HG02884 (cell line): ENCODE data around the gene ANKRD29.

Experiments used
- ATAC-seq: cut with Tn5 transposase; IDR thresholded peaks from one replicate; pipeline ENCODE4 v1.9.1; 2021; ENCODE audit warnings: mild to moderate bottlenecking, moderate library complexity; ENCODE audit not compliant: unreplicated experiment

Gene ANKRD29

DNA sequence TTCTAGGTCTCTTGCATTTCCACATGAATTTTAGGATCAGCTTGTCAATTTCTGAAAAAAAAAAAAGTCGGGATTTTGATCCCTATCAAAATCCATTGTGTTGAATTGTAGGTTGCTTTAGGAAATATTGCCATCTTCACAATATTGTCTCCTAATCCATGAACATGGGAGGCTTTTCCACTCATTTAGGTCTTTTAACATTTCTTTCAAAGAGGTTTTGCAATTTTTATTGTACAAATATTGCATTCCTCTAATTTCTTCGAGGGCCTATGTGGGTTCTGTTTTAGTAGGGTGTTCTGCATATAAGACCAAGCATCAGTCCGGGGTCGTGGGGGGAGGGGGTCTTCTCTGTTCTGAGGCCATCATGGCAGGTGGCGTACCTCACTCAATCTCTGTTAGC lies 25.8 kb upstream of the ANKRD29 start:
- ATAC-seq = no peak

DNA sequence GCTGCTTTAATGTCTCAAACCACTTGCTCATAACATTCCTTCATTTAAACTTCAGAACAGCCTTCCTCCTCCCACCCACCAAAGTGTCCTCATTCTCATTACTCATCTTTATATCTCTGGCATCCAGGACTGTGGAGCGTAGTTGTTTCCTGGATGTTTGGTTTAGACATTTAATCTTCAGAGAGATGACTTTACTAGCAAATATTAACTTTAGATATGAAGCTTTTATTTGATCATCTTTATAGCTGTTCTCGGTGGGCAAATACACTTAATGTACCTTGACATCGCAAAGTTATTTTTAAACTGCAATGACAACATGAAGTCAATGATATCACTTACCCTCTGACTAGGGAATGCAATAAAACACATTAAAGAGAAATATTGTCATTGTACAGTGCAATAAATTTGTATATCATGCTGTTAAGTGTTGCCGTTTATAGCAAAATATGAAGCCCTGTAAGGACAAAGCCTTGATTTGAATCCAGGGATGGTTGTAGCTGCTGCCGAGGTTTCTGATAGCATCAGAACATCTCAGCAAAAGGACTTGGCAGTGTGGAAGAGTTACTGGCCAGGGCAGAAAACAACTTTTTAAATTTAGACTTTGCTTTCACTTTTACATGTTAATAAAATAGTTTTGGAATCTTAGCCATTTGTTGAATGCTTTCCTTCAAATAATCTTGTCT lies 21.9 kb upstream of the ANKRD29 start:
- ATAC-seq = no peak

DNA sequence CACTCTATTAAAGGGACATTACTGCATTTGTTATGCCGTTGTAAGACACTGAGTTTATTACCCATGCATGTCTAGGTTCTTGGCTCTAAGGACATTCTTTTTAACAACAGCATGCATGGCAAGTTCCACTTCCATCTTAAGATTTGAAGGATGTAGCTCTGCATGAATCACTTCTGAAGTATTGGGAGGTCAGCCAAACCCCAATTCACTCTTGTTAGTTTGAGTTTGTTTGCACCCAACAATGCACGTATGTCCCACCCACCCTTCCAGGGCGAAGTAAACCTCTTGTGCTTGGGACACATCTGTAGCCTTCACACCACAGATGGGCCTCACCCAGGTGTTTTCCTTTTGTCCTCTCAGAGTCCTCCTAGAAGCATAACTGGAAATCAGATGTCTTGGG lies 21.0 kb upstream of the ANKRD29 start:
- no peak for ATAC-seq

DNA sequence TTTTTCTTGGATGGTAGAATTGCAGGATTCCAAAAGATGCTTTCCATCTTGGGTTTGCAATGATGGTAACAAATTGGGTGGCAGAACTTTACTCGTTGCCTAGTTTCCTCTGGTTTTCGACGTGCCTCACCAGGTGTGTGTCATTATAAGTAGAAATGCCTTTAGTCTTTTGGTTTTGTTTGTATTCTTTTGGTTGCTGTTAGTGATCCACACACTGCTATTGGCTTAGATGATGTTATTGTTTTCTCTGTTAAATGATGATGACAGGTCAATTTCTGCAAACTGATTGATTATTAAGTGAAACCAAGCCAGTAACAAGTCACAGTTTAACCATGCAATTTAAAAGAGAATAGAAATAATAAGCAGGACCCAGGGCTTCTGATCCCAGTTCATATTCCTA lies 20.4 kb upstream of the ANKRD29 start:
- no peak for ATAC-seq

DNA sequence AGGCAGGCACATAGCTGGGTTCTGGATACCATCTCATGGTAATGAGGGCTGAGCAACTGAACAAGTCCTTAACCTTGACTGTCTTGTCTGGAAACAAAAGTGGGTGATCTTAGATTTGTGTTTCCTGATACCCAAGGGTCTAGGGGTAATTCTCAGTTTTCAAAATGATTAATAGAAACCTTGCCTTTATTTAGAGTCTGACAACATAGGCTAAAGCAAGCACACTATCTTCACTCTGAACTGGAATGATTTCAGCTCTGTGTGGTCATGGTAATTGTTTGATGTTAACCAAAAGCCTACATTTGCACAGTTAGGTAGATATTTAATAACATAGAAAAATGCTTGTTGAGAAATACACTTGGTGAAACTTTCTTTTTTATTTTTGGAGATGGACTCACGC lies 19.8 kb upstream of the ANKRD29 start:
- no peak for ATAC-seq

DNA sequence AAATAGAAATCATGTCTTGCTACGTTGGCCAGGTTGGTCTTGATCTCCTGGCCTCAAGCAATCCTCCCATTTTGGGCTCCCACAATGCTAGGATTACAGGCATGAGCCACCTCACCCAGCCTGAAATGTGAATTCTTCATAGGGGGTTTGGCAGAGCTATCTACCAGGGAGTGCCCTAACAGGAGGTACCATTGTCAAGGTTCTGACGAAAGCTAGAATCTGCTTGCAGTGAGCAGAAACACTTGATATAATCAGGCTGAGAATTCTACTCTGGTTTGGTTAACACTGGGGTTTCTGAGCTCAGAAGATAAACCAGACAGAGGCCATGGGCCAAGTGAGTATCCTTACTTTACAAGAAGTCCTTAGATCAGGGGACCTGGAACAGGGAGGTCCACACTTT lies 19.3 kb upstream of the ANKRD29 start:
- no peak for ATAC-seq

DNA sequence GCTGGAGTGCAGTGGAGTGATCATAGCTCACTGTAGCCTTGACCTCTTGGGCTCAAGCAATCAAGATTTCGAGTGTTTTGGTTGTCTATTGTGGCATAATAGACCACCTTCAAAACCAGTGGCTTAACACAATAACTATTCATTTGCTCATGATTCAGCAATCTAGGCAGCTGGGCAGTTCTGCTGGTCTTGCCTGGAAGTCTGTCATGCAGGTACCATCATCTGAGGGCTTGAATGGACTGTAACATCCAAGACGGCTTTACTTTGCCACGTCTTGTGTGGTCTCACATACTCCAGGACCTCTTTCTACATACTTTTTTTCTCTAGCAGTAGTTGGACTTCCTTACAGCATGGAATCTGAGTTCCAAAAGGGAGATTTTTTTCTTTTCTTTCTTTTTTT lies 13.2 kb upstream of the ANKRD29 start:
- ATAC-seq = no peak

DNA sequence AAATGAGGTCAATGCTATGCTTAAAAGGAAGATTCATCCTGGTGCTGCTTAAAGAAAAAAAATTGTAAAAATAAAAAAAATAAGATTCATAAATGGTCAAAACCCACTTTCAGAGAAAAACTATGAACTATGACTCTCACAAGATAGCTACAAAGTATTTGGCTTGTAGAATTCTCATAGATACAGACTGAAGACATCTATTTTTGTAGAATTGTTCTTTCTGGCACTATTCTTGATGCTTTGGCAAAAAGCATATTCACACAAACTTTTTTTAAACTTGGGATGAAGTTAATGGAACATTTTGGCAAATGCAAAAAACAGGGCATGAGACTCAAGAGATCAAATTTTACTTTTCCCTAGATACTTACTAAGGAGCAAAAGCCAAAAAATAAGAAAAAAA lies 12.5 kb upstream of the ANKRD29 start:
- no peak for ATAC-seq

DNA sequence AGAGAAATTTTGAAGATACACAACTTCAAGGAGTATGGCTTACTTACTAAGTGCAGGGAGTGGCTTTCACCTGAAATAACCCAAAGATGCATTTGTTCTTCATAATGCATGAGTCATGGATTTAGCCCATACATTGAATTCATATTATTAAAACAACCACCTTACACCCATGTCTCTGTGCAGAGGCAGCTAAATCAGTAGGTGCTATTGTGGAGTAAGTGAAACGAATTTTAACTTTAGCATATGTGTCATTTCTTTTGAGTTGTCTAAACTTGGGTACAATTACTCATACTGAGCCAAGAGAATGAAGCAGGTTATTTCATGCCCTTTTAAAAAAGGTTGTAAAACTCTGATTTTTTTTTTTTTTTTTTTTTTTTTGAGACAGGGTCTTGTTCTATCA lies 11.0 kb upstream of the ANKRD29 start:
- ATAC-seq = no peak

DNA sequence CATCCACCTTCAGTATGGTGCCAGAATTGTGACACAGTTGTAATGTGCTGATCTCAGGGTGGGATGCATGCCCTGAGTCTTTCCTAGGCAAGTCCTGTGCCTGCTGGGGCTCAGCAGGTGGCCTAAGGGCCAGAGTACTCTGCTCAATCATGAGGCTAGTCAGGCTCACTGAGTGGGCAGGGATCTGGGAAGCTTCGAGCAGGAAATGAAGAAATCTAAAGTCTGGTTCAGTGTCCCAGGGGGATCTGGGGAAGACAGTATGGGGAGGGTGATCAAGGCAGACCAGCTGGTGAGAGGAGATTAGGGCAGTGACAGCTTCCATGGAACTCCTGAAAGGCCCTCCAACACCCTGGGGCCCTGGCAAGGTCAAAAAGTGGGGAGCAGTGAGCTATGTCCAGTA lies 8.9 kb upstream of the ANKRD29 start:
- no peak for ATAC-seq

DNA sequence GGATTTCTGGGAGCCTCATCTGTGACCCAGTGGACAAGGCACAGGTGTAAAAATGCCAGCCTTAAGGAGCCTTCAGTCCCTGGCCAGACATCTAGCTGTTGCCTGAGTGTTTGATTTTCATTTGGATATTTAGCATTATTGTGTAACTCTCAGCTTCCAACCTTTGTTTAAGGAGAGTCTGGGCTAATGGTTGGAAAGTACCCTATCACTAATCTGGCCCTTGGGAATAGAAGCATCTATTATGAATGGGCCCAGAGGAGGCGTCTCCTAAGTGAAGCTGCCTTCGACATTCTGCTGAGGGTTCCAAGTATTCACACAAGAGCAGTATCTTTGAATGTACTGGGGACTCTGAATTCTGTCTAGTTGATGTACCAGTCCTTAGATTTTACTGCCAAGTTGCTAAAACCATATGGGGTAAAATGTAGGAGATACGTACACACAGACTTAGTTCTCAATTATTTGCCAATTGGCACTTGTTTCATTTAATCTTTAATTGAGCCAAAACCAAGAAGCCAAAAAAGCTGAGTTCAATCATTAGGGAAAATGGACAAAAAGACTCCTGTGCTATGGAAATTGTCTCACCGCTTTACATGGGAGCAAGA lies 7.2 kb upstream of the ANKRD29 start:
- no peak for ATAC-seq

DNA sequence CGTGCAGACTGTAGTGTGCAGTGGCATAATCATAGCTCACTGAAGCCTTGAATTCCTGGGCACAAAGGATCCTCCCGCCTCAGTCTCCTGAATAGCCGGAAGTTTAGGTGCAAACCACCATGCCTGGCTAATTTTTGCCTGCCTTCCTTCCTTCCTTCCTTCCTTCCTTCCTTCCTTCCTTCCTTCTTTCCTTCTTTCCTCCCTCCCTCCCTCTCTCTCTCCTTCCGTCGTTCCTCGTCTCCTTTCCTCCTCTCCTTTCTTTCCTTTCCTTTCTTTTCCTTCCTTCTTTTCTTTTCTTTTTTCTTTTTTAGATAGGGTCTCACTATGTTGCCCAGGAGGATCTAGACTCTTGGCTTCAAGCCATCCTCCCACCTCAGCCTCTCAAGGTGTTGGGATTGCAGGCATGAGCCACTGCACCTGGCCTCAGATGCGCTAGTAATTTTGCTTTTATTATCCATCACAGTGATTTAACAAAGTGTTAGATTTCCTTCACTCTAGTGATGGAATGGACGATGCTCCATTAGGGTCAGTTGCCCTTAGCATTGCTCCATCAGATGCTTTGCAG lies 6.6 kb upstream of the ANKRD29 start:
- no peak for ATAC-seq

DNA sequence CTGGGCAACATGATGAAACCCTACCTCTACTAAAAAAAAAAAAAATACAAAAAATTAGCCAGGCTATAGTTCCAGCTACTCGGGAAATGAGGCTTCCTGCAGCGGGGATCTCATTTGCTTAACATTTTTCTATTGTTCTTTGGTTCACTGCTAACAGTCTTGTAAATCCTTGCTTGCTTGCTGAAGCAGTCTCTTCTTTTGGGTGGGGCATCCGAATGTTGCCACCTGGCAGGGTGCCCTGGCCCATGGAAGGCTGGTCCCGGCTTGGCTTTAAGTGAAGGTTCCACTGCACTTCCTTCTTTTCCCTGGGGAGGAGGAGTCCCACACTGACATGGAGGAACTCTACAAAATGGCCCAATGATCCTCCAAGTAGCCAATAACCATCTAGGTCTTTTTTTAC lies 6.0 kb upstream of the ANKRD29 start:
- ATAC-seq = no peak

DNA sequence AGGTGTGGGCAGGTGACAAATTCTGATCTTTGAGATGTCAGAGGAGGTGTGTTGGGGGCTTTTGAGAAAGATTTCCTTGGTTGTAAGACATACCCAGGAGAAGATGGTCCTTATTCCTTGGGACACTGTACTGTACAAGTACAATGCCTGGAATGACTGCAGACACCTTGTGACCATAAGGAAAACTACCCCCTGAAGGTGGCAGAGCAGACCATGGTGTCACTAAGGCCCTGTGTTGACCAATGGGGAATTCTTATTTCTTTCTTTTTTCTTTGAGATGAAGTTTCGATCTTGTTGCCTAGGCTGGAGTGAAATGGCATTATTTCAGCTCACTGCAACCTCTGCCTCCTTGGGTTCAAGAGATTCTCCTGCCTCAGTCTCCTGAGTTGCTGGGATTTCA lies 4.4 kb upstream of the ANKRD29 start:
- ATAC-seq = no peak

DNA sequence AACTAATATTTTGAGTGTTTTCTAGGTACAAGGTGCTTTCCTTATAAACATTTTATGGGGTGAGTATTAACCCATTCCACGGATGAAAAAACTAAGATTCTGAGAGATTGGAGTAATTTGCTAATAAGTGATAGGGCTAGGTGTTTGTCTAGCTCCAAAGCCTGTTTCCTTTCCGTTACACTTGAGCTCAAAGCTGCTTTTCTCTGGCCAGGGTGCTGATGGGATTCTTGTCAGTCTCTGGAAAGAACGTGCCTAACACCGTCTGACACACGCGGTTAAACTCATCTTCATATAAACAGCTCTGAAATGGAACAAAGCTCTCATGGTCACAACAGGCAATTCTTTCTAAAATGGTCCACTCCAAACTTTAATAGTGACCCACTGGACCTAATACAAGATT lies 2.0 kb upstream of the ANKRD29 start:
- ATAC-seq = no peak

DNA sequence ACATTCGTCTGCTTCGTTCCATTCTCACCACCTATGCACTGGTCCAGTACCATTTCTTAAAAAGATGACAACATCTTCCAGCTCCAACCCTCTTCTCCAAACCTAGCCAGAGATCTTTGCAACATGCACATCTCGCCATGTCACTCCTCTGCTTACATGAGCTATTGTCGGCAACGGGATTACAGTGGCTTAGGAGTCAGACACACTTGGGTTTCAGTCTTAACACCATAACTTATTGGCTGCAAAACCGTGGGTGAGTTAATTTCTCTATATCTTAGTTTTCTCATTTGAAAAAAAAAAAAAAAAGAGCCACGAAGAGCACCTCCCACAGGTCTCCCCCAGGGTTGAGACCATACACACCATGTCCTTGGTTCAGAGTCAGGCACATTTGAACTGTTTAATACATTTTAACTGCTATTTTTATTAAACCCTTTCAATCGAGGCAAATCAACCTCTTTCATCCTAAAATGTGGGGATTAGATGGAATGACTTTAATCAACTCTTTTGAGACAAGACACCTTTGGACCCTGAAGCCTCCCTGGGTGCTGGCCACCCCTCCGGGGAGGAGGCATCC lies 889 bp downstream of the ANKRD29 start:
- ATAC-seq = no peak

DNA sequence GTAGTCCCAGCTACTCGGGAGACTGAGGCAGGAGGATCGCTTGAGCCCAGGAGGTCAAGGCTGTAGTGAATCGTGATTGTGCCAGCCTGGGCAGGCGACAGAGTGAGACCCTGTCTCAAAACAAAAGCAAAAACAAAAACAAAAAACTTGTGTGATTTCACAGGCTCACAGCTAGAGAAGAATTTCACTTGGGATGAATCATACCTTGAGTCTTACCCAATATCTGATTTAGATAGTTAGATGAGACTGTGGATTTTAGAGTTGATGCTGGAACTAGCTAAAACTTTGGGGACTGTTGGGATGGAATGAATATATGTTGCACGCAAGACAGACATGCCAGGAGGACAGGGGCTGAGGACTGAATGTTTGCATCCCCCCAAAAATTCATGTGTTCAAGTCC lies 4.4 kb downstream of the ANKRD29 start:
- no peak for ATAC-seq

DNA sequence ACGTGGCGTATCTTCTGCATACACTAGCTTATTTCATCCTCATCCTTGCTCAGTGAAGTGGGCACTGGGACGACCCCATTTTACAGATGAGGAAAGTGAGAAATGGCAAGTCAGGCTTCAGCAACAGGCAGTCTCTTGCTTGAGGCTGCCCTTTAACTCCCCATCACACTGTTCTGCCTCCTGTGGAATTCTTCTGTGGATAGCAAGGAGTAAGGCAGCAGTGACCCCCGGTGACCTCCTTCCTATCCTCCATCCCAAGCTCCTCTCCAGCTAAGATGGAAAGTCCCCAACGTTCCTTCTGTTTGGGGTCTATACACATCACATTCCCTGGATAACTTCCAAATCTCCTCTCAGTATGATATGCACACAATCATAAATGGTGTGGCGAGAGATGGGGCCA lies 10.5 kb downstream of the ANKRD29 start:
- ATAC-seq = no peak

DNA sequence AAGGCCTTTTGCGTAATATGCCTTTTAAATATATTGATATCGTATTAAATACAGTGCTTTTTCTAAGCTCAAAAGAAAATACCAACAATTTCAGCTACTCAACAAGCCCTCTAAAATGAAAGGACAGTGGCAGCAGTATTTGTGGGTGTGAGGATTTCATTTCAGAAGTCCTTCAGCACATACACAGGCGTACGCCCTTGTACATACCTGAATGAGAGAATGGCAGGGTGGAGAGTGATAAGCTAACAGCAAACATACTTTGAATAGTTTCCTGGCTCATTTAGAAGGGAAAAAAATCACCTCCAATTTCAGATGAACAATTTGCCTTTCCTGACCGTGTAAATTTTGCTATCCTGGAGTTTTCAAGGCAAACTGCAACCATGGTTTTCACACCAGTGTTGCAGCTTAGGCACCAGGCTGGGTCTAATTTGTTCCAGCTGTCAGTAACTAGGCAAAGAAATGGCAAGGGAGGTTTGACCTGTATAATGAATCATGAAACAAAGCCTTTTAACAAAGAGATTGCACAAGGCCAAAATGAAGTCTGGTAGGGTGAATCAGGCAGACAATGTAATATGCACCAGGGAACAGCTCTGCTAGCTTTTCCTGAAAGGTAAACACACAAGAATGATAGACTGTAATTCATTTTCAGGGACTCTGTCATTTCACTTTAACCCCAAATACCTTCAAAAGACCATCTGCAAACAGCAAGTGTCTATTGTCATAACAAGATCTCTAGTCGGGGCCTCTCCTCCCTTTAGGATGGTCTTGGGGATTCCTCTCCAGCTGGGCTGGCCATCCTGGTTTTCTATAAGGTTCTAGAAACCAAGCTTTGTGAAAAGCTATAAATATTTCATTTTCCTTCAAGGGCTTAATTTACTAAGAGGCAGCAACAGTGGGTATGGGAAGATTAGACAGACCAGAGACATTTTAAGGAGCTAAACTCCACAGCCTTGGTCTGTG lies 11.5 kb downstream of the ANKRD29 start:
- ATAC-seq = no peak

DNA sequence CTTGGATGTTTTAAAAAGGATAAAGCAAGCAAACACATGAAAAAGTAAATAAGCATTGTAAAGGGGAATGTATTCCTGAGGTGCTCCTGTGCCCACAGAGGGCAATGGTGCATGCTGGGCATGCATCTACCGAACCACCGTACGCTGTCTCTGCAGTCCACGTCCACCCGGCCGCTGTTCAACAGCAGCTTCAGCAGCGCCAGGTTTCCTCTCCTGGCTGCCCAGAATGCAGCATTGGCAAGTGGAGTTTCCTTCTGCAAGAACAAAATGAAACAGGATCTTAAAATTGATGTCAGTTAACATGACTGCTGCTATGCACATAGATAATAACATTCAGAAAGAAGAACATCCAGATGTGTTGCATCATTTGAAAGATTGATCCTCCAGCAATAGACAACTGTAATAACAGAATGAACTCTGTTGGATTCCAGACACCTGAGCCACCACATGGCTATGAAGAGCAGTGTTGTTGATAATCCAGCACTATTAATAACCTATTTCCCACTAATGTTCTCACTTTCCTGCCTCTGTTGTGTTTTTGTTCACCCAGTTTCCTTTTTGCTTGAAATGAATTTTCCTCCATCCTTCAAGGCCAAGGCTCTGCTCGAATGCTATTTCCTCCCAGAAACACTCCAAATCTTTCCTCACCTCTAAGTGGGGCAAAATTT lies 13.6 kb downstream of the ANKRD29 start:
- ATAC-seq = no peak

DNA sequence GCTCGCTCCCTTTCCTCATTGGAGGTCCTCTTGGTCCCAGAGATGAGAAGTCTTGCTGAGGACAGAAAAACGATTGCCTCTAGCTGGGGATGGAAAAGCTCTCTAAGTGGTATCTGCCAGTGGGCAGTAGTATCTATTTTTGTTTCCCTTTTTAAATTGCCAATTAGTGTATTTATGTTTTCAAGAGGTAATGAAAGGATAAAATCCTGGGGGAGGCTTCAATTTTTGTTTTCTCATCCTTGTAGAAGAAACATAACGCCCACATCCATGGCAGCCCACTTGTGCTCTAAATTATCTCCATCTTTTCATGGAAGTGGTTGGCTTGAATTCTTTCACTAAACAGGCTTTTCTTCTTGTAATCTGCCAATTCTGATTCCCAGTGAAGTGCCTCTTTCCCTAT lies 14.3 kb downstream of the ANKRD29 start:
- ATAC-seq = no peak
